HPDE6-E6E7 (cell line): Measurements from ENCODE around the gene WDR74.
"Not testable (repeated sequence)": the region's sequence is repeated elsewhere in the genome, so short reads cannot be mapped to it uniquely, and the experiment has no call there.

Source experiments
- DNase-seq: peaks from one replicate; pipeline ENCODE4 v3.0.0; 2011; ENCODE audit warnings: missing footprints; ENCODE audit errors: extremely low spot score

The WDR74 gene

GRCh38 chr11:62841361-62842170 is 2.2 kb upstream of the WDR74 start:
- DNase-seq, result peak; percentile 90

GRCh38 chr11:62840721-62841360 is 1.5 kb upstream of the WDR74 start:
- DNase-seq, result not testable (repeated sequence)

DNA sequence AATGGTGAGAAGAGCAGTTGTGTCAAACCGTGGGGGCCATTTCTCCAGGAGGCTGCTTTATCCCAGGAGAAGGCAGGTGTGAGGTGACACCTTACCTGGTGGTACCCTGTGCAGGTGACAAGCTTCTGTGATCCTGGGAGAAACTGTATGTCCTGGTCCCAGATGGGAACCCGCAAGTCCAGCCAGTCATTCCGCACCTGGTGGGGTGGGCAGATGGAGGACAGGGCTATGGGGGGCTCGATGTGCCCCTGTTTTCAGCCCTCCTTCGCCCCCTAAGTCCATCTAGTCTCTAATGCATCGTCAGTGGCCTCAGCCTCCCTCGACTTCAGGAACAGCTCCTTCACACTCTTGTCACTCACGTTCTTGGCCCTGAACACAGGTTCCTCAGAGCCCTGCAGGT is 4.1 kb downstream of the WDR74 start:
- no peak for DNase-seq

GRCh38 chr11:62832336-62833234 is 6.8 kb downstream of the WDR74 start, which contains the start of gene TEX54:
TSS of gene TEX54 (minus strand) at chr11:62832841.
- peak; percentile 16 for DNase-seq

DNA sequence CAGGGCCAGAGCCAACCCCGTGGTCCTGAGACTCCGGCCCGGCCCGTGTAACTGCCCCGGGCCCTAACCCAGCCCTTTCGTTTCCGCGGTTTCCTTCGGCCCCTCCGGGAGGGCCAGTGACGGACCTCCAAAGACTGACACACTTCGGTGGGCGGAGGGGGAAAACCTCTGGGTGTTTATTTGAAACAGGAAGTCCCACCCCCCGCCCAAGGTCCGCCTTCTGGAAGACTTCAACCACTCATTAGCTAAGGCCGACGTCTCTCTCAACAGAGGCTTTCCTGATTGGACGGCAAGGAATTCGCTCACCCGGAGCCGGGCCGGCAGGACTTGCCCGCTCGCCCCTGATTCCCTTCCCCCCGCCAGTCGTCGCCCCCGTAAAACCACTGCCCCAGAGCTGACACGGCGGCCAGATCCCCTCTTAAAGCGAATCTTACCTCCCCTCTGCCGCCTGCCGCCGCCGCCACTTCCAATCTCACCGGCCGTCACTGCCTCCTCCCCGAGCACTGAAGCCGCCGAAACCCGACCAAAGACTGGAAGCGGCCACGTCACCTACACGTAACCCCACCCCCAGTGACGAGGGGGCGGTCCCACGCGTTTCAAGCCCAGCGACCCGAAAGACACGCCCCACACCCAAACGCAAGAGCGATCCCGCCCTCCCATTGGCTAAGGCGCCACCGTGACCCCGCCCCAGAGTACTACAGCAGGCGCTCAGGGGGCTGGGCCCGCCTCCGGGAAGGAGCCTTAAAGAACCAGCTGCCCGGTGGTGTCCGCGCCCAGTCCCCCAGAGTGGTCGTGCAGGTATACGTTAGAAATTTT is 7.7 kb downstream of the WDR74 start, which contains the start of gene STX5:
Gene STX5 (minus strand): TSS at position 532 of the 816 bp plus-strand sequence. CDS start 808 bp downstream, outside the sequence.
- peak; percentile 96 for DNase-seq

GRCh38 chr11:62830904-62831519 is 8.4 kb downstream of the WDR74 start:
- DNase-seq, result peak; percentile 8

DNA sequence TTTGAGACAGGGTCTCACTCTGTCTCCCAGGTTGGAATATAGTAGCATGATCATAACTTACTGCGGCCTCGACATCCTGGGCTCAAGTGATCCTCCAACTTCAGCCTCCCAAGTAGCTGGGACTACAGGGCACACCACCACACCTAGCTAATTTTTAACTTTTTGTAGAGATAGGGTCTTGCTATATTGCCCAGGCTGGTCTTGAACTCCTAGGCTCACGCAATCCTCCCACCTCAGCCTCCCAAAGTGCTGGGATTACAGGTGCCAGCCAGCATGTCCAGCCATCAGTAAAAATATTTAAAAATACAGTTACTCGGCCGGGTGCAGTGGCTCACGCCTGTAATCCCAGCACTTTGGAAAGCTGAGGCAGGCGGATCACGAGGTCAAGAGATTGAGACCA is 11.3 kb downstream of the WDR74 start:
- DNase-seq, result not testable (repeated sequence)

GRCh38 chr11:62823677-62824076 is 15.7 kb downstream of the WDR74 start:
- DNase-seq, result no peak

DNA sequence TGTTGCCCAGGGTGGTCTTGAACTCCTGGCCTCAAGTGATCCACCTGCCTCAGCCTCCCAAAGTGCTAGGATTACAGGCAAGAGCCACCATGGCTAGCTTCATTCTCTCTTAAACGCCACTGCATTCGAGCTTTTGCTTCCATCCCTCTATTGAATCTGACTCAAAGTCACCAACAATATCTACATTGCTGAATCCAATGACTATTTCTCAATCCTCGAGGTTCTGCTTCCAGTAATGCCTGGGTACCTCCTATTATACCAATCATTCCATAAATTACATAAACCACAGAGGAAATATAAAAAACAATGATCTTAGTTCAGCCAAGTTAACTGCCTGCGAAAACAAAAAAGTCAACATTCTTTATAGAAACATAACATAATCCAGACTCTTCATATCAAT is 22.3 kb downstream of the WDR74 start:
- no peak for DNase-seq

- no peak for DNase-seq
Measured at GRCh38 chr11:62816557-62816956, 22.8 kb downstream of the WDR74 start.

GRCh38 chr11:62811659-62812058 is 27.7 kb downstream of the WDR74 start:
- no peak for DNase-seq

DNA sequence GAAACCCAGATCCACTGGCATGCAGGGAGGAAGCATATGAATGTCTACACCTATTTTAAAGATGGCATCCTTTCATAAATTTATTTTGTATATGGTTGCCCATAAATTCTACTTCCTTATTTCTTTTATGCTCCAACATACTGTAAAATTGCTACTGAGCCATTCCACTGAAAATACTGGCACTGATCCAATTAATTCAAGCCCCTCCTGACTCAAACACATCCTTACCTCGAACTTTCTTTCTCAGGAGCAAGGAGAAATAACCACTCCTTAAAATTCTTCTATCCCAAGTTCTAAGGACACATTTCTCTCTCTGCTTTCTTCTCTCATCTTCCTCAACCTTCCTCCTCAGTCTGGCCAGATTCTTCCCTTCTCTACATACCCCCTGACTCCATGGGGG is 28.6 kb downstream of the WDR74 start:
- DNase-seq, result no peak

GRCh38 chr11:62806611-62807121 is 32.7 kb downstream of the WDR74 start:
- peak; percentile 43 for DNase-seq

DNA sequence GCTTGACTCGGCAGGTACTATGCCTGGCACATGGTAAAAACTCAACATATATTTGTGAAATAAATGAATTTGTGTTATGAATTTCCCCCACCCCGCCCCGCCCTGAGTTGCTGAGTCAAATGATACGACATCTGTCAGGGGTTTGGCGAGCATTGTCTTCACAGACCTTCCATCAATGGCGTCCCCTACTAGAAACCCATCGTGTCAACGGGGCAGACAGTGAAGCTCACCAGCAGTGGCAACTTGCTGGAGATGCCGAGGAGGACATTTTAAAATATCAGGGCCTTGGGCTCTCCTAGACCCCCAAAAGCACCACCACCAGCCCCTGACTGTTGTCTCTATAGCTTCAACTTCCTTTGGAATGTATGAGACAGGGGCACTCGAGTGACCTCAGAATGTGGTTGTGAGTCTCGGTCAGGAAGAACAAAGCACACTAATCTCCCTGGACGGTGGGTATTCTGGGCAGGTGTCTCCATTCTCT is 33.4 kb downstream of the WDR74 start:
- no peak for DNase-seq

DNA sequence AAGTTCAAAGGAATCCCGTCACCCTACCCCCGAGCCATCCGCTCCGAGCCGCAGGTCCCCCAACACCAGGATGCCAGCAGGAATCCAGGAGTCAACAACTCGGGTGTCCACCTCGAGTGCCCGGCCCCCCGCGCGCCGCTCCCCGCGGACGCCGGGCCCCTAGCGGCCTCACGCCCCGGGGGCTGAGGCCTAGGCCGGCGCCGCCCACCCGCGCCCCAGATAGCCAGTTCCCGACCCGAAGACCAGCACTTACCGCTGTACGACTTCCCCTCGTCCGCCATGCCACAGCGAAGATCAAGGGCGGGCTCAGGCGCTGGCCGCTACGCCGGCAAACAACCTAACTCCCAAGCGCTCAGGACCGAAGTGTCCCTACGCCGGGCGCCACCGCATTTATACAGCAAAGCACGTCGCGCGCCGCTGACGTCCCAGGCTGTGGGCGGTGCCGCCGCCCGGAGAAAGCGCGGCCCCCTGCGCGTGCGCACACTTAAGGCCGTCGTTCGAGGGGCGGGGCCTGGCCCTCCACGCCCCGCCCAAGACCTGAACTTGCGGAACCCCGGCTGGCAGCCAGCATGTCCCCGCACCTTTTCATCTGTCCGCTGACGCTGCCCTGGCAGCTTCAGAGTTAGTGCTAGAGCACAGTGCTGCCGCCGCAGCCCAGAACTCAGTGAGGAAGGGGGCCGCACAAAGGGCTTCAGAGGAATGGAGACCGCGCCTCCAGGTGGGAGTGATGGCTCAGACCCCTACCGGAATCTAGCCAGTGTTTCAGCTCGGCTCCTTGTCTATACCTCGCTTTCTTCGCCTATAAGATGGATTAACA is 34.1 kb downstream of the WDR74 start, which contains the start of gene NXF1:
Gene NXF1 (minus strand): TSS at position 365 of the 817 bp plus-strand sequence. CDS start 84 bp downstream, at position 281.
- DNase-seq, result peak; percentile 84

GRCh38 chr11:62804310-62805075 is 34.9 kb downstream of the WDR74 start:
- no peak for DNase-seq

- DNase-seq, result no peak
Measured at GRCh38 chr11:62801071-62801470, 38.3 kb downstream of the WDR74 start.

DNA sequence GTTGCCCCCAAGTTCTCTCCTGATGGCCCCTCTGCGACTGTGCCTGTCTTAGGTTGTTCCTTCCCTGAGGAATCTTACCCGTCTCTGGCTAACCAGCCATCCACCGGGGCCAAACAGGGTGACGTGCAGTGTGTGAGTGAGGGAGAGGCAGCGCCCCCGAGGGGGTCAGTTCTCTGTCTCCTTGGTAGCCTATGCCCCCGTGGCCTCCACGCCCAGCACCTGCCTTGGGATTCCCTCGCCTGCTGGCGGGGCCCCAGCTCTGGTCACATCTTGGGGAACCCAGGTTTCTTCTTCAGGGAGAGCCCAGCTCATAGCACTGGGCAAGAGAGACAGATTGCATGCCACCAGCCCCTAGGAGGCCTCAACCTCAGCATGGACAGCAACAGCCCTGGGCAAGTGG is 39.9 kb downstream of the WDR74 start:
- DNase-seq, result no peak

- DNase-seq, result no peak
Measured at GRCh38 chr11:62796281-62796680, 43.1 kb downstream of the WDR74 start.
